Measurements from ENCODE around the gene NGDN. TPM values are rescaled to one million over a fixed set of nuclear protein-coding genes. Genes with fewer than 3 reads are reported as not detected.

NGDN gene
- total and polyA plus RNA-seq, 5 donors, result 19.3 to 26.8 (median 22.1) TPM

DNA sequence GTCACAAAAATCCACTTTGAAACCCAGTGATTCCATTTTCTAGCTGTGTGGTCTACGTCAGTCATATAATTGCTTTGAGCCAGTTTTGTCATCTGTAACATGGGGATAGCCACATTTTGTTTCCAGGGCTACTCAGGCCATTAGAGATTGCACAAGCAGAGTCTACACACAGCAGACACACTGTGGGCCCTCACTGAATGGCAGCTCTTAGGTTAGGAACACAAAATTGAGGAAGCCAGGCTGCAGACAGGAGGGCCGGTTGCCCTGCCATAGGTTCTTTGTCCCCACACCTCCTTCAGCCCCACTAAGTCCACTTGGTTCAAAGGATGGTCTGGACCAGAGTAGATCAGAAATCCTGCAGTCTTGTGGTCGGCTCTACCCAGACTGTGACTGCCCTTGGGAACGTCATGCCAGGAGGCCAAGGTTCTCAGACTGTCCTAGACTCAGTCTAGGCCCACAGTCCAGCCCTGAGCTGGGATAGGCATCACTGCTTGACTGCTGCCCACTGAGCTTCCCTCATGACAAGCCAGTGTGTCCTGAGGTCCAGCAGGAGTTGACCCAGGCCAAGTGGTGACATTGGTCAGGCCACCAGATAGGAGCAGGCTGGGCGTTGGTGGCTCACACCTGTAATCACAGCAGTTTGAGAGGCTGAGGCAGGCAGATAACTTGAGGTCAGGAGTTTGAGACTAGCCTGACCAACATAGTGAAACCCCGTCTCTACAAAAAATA lies 30.2 kb upstream of the NGDN start:
- WGBS, result 70% methylated on average over 6 of the region's 6 CpGs
- H3K9me3 ChIP-seq (ENCODE audit: control insufficient read depth, low read length), result no peaks in the 10 kb centered on the region
- ATAC-seq (no peak), DNase-seq (no peak)
- H3K27ac ChIP-seq (ENCODE audit: low read length), result peak overlapping the region; percentile 74
- intact Hi-C loops (cut with DNase I), result no loop called here
- H3K4me3 ChIP-seq (ENCODE audit: low read length), result no peak overlapping the region
- no peaks in the 10 kb centered on the region for H3K27me3 ChIP-seq (ENCODE audit: control insufficient read depth, insufficient read depth)
- H3K4me1 ChIP-seq (ENCODE audit: control insufficient read depth, insufficient read depth, low read length), result peaks cover 12% of the 10 kb centered on the region

DNA sequence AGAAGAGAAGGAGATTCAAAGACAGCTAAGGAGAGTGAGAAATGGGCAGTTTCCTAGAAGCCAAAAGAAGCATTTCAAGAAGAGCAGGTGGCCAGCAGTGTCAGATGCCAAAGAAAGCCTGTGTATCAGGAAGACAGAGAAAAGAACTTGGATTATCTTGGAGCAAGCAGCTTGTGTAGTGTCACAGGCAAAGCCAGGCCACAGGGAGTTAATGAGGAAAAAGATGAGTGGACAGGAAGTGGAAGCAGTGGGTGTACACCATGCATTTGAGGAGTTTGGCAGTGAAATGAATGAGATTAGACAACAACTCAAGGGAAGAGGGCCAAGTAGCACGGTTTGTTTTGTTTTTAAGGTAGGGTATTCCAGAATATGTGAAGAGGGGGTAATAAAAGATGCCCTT lies 28.4 kb upstream of the NGDN start:
- intact Hi-C loops (cut with DNase I), result loop anchor here in 2 of 4 donors (5.0 to 10.0 kb wide), 2 partner anchors 34 to 116 kb away; partner anchors contain the start of genes MYH6 (in 1 of the 2) and PABPN1 (in 1 of the 2)
- DNase-seq (no peak), ATAC-seq (no peak)
- WGBS, result 10% methylated on average over 1 of the region's 1 CpG
- peak overlapping the region; percentile 94 for H3K27ac ChIP-seq (ENCODE audit: low read length)
- no peaks in the 10 kb centered on the region for H3K27me3 ChIP-seq (ENCODE audit: control insufficient read depth, insufficient read depth)
- H3K4me1 ChIP-seq (ENCODE audit: control insufficient read depth, insufficient read depth, low read length), result peaks cover 10% of the 10 kb centered on the region
- no peak overlapping the region for H3K4me3 ChIP-seq (ENCODE audit: low read length)
- no peaks in the 10 kb centered on the region for H3K9me3 ChIP-seq (ENCODE audit: control insufficient read depth, low read length)

DNA sequence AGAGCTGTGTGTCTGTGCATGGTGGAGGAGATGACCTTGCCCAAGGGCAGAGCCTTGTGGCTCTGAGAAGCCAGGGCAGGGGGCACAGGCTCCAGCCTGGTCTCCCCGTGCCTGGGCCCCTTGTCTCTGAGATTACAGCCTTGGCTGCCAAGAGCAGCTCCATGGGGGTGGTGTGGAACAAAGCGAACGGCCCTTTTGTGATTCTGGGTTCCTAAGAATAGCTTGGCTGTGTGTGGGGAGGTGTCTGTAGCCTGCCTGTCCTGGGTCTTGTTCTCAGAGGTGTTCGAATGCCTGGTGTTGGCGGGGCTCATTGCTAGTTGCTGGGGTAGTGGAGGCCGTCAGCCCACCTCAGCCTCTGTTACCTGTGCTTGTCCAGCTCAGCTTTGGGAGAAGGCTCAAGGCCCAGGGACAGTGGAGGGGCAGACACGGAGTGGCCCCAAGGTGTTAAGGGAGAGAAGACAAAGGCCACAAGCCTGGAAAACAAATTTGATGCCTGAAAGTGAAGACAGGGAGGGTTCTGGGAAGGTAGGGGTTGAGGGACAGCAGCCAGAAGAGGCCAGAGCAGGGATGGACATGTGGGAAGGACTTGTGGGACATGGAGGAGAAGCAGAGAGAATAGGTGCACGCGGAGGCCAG lies 26.7 kb upstream of the NGDN start:
- Histone ChIP-seq H3K4me3 (ENCODE audit: low read length) (no peak overlapping the region), H3K27ac (ENCODE audit: low read length) (peak overlapping the region; percentile 94), H3K4me1 (ENCODE audit: control insufficient read depth, insufficient read depth, low read length) (peaks cover 8% of the 10 kb centered on the region), H3K27me3 (ENCODE audit: control insufficient read depth, insufficient read depth) (no peaks in the 10 kb centered on the region), H3K9me3 (ENCODE audit: control insufficient read depth, low read length) (no peaks in the 10 kb centered on the region)
- DNase-seq (peak in 2 of 3 donors; percentile 76), ATAC-seq (peak; percentile 58 to 67)
- intact Hi-C loops (cut with DNase I), result loop anchor here in 3 of 4 donors (2.0 to 10.0 kb wide), 3 partner anchors 34 to 118 kb away; partner anchors contain the start of genes MYH6 (in 2 of the 3) and PABPN1 (in 1 of the 3)
- WGBS, result 56% methylated on average over 9 of the region's 9 CpGs

DNA sequence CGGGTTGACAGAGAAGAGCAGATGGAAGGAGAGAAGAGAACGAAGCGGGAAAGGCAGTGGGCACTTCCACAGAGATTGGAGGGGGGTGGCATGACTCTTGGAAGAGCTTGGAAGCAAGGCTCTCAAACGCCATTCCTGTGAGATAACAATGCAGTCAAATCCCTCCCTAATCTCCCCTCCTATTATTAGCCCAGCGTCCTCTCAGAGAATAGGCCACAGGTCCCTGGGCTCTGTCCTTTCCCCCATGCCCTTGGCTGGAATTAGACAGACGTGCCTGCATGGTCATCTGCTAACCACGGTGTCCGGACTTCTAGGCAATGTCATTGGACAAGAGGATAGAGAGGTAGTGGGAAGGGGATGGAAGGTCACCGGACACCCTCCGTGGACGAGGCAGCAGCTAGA lies 26.1 kb upstream of the NGDN start:
- intact Hi-C loops (cut with DNase I), result loop anchor here in 3 of 4 donors (2.0 to 10.0 kb wide), 3 partner anchors 35 to 119 kb away; partner anchors contain the start of genes MYH6 (in 2 of the 3) and PABPN1 (in 1 of the 3)
- peak overlapping the region; percentile 96 for H3K27ac ChIP-seq (ENCODE audit: low read length)
- no peaks in the 10 kb centered on the region for H3K27me3 ChIP-seq (ENCODE audit: control insufficient read depth, insufficient read depth)
- WGBS, result 45% methylated on average over 11 of the region's 11 CpGs
- ATAC-seq, result peak; percentile 71 to 72
- H3K9me3 ChIP-seq (ENCODE audit: control insufficient read depth, low read length), result no peaks in the 10 kb centered on the region
- H3K4me3 ChIP-seq (ENCODE audit: low read length), result no peak overlapping the region
- H3K4me1 ChIP-seq (ENCODE audit: control insufficient read depth, insufficient read depth, low read length), result peaks cover 8% of the 10 kb centered on the region
- DNase-seq, result peak in 1 of 3 donors; percentile 56

DNA sequence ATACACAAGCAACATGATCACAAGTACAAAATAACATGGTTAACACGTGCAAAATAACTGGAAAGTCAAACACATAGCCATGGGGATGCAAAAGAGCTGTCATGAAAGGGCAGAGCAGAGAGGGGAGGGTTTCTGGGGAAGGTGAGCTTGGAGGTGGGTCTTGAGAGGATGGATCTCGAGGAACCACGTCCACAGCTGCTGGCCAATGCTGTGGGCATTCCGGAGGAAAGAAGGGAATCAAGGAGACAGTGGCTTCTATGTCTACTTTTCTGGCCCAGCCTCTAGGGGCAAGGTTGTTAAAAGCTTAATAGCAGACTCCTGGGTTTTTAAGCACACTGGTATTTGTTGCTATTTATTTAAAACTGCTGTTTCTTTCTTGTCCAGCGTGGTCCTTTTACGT lies 25.6 kb upstream of the NGDN start:
- WGBS, result 59% methylated on average over 6 of the region's 6 CpGs
- no peaks in the 10 kb centered on the region for H3K9me3 ChIP-seq (ENCODE audit: control insufficient read depth, low read length)
- no peaks in the 10 kb centered on the region for H3K27me3 ChIP-seq (ENCODE audit: control insufficient read depth, insufficient read depth)
- DNase-seq, result no peak
- no peak overlapping the region for H3K4me3 ChIP-seq (ENCODE audit: low read length)
- H3K27ac ChIP-seq (ENCODE audit: low read length), result peak overlapping the region; percentile 96
- intact Hi-C loops (cut with DNase I), result loop anchor here in 3 of 4 donors (2.0 to 10.0 kb wide), 3 partner anchors 35 to 119 kb away; partner anchors contain the start of genes MYH6 (in 2 of the 3) and PABPN1 (in 1 of the 3)
- peaks cover 8% of the 10 kb centered on the region for H3K4me1 ChIP-seq (ENCODE audit: control insufficient read depth, insufficient read depth, low read length)
- no peak for ATAC-seq

DNA sequence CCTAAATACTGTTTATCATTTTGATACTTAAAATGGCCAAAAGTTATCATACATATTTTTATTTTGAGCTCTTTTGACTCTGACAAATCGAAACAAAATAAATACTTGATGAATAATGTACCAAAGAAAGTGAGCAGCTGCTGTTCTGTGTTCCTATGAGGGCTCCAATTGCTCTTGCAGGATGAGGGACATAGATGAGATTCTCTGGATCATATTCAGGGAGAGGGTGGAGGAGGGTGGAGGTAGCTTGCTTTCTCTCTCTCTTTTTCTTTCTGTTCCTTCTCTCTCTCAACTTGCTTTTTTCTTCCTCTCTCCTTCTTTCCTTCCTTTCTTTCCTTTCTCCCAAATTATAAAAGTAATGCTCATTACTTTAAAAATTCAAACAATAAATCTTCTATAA lies 25.2 kb upstream of the NGDN start:
- Histone ChIP-seq H3K27me3 (ENCODE audit: control insufficient read depth, insufficient read depth) (no peaks in the 10 kb centered on the region), H3K9me3 (ENCODE audit: control insufficient read depth, low read length) (no peaks in the 10 kb centered on the region), H3K4me1 (ENCODE audit: control insufficient read depth, insufficient read depth, low read length) (peaks cover 8% of the 10 kb centered on the region), H3K4me3 (ENCODE audit: low read length) (no peak overlapping the region), H3K27ac (ENCODE audit: low read length) (no peak overlapping the region)
- 53% methylated on average over 1 of the region's 1 CpG for WGBS
- ATAC-seq (no peak), DNase-seq (no peak)
- intact Hi-C loops (cut with DNase I), result loop anchor here in 2 of 4 donors (5.0 to 10.0 kb wide), 2 partner anchors 37 to 120 kb away; partner anchors contain the start of genes MYH6 (in 1 of the 2) and PABPN1 (in 1 of the 2)

DNA sequence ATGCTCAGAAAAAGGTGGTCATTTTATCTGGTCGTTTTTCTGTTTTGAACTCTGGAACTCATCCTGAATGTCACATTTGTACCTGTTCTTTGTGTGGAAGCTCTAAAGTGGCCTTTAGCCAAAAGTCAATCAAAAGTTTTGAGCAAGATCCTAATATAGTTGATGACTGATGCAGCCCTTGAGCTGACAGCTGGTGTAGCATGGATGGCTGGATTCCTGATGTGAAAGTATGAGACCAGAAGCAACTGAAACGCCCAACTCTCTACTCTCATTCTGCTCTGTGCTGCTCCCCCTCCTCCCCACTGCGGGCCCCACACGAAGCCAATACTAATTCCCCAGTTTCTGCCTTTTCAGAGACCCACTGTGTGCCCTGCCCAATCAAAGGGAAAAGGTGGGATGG lies 23.7 kb upstream of the NGDN start:
- peaks cover 6% of the 10 kb centered on the region for H3K4me1 ChIP-seq (ENCODE audit: control insufficient read depth, insufficient read depth, low read length)
- H3K4me3 ChIP-seq (ENCODE audit: low read length), result no peak overlapping the region
- ATAC-seq, result no peak
- intact Hi-C loops (cut with DNase I), result loop anchor here in 3 of 4 donors (5.0 to 10.0 kb wide), 3 partner anchors 113 to 121 kb away; partner anchors contain the start of gene PABPN1 (in 1 of the 3)
- no peak for DNase-seq
- no peaks in the 10 kb centered on the region for H3K9me3 ChIP-seq (ENCODE audit: control insufficient read depth, low read length)
- 44% methylated on average over 4 of the region's 4 CpGs for WGBS
- peak overlapping the region; percentile 69 for H3K27ac ChIP-seq (ENCODE audit: low read length)
- no peaks in the 10 kb centered on the region for H3K27me3 ChIP-seq (ENCODE audit: control insufficient read depth, insufficient read depth)

DNA sequence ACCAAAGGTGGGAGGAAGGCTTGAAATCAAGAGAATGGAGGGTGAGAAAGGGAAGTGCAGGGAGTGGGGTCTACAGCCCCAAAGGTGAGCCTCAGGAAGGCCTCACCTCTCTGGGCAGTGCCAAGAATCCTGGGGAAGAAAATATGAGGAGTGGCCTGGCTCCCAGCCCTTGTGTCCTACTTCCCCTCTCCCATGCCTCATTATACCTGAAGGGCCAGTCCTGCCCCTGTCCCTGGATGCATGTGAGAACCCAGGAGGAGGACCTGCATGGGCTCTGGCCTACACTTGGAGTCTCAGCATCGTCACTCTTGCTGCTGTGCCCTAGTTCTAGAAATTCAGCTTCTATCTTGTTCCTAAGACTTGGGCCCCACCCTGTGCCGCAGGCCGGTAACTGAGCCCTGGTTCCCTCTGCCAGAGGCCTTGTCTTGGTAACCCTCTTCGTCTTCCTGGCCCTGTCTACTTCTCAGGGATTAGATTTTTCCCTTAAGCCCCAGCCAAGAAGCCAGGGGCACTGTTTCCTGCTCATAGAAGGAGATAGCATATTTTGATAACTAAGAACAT lies 23.1 kb upstream of the NGDN start:
- no peaks in the 10 kb centered on the region for H3K9me3 ChIP-seq (ENCODE audit: control insufficient read depth, low read length)
- H3K27me3 ChIP-seq (ENCODE audit: control insufficient read depth, insufficient read depth), result no peaks in the 10 kb centered on the region
- peaks cover 2% of the 10 kb centered on the region for H3K4me1 ChIP-seq (ENCODE audit: control insufficient read depth, insufficient read depth, low read length)
- 33% methylated on average over 4 of the region's 4 CpGs for WGBS
- H3K27ac ChIP-seq (ENCODE audit: low read length), result peak overlapping the region; percentile 69
- H3K4me3 ChIP-seq (ENCODE audit: low read length), result no peak overlapping the region
- intact Hi-C loops (cut with DNase I), result loop anchor here in 3 of 4 donors (5.0 to 10.0 kb wide), 3 partner anchors 114 to 122 kb away; partner anchors contain the start of gene PABPN1 (in 1 of the 3)
- DNase-seq (peak in 2 of 3 donors; percentile 70 to 80), ATAC-seq (peak; percentile 54 to 68)

DNA sequence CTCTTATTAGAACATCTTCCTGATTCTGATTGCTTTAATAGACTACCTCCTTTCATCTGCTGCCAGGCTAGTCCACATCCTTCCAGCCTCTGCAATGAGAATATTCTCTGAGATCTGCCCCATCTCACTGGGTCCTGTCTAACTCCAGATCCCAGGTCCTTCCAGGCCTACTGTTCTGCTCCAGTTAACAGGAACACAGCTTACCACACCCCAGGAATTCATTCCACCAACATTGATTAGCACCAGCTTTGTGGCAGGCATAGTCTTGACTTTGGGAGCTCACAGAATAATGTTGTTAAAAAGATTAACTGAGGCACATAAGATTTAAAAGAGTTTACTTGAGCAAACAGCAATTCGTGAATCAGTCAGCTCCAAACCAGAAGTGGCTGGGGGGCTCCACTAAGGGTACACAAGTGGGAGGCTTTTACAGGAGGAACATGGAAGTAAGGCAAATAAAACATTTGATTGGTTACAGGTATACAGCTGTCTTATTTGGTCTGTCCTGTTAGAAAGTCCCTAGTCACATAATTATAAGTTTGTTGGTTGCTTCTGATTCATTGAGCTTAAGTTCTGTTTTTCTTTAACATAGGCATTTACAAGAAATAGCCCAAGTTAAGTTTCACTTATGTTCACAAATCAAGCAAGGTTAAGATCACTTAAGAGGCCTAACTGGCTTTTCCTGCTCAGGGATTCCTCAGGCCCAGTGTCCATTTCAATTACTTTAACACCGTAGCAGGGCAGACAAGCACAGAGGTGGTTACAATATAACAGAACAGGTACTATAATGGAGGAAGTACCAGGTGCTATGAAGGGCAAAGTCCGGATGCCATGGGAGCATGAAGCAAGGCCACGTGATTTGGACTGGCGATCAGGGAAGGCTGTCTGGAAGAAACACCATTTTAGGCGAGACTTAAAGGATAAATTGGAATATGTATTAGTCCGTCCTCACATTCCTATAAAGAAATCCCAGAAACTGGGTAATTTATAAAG lies 21.8 kb upstream of the NGDN start:
- Histone ChIP-seq H3K9me3 (ENCODE audit: control insufficient read depth, low read length) (no peaks in the 10 kb centered on the region), H3K4me1 (ENCODE audit: control insufficient read depth, insufficient read depth, low read length) (no peaks in the 10 kb centered on the region), H3K27me3 (ENCODE audit: control insufficient read depth, insufficient read depth) (no peaks in the 10 kb centered on the region), H3K27ac (ENCODE audit: low read length) (no peak overlapping the region), H3K4me3 (ENCODE audit: low read length) (no peak overlapping the region)
- DNase-seq (no peak), ATAC-seq (no peak)
- WGBS, result 85% methylated on average over 7 of the region's 7 CpGs
- intact Hi-C loops (cut with DNase I), result loop anchor here in 3 of 4 donors (5.0 to 10.0 kb wide), 3 partner anchors 115 to 123 kb away; partner anchors contain the start of gene PABPN1 (in 1 of the 3)

DNA sequence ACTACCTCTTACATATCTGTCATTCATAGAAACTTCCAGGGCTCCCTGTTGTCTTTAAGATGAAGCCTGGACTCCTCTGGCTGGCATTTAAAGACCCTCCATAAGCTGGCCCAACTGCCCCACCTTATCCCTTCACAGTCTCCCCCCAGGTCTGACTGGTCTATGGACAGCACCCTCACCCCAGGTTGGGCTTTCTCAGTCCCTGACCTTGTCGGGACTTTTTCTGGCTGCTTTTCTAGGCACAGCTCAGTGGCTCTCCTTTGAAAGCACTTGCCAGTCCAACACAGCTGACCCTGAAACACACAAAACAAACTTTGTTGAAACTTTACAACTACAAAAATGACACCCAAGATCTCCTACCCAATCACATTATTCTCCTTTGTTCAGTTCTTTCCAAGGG lies 20.2 kb upstream of the NGDN start:
- ATAC-seq (no peak), DNase-seq (no peak)
- Histone ChIP-seq H3K4me1 (ENCODE audit: control insufficient read depth, insufficient read depth, low read length) (no peaks in the 10 kb centered on the region), H3K27me3 (ENCODE audit: control insufficient read depth, insufficient read depth) (no peaks in the 10 kb centered on the region), H3K9me3 (ENCODE audit: control insufficient read depth, low read length) (no peaks in the 10 kb centered on the region), H3K4me3 (ENCODE audit: low read length) (no peak overlapping the region), H3K27ac (ENCODE audit: low read length) (no peak overlapping the region)
- intact Hi-C loops (cut with DNase I), result loop anchor here in 3 of 4 donors (5.0 to 10.0 kb wide), 3 partner anchors 117 to 125 kb away; partner anchors contain the start of gene PABPN1 (in 1 of the 3)
- 47% methylated on average over 1 of the region's 1 CpG for WGBS

Data from right cardiac atrium (tissue), 5 donors.